HEK293T (cell line): Measurements from ENCODE around the gene PROM2.

Source experiments
- ARNT ChIP-seq: fragments of 450-650 bp; IDR thresholded peaks from 2 replicates; pipeline ENCODE4 v1.6.1; 2017; ENCODE audit warnings: mild to moderate bottlenecking
- BHLHE40 ChIP-seq: fragments of 450-650 bp; IDR thresholded peaks from 2 replicates; pipeline ENCODE4 v1.6.1; 2016; ENCODE audit warnings: mild to moderate bottlenecking, moderate library complexity, borderline replicate concordance
- CTBP1 ChIP-seq: fragments of 450-650 bp; IDR thresholded peaks from 2 replicates; pipeline ENCODE4 v1.6.1; 2016; ENCODE audit warnings: borderline replicate concordance
- FOXA1 ChIP-seq: fragments of 450-650 bp; IDR thresholded peaks from 2 replicates; pipeline ENCODE4 v1.6.1; 2016; ENCODE audit warnings: mild to moderate bottlenecking
- FOXM1 ChIP-seq: fragments of 450-650 bp; IDR thresholded peaks from 2 replicates; pipeline ENCODE4 v1.6.1; 2017; ENCODE audit warnings: mild to moderate bottlenecking, borderline replicate concordance
- HDGF ChIP-seq: fragments of 450-650 bp; IDR thresholded peaks from 2 replicates; pipeline ENCODE4 v1.6.1; 2017; ENCODE audit warnings: antibody characterized with exemption, borderline replicate concordance
- L3MBTL2 ChIP-seq: fragments of 450-650 bp; conservative IDR thresholded peaks from 2 replicates; pipeline ENCODE4 v1.6.1; 2016; ENCODE audit warnings: mild to moderate bottlenecking
- NFRKB ChIP-seq: fragments of 450-650 bp; IDR thresholded peaks from 2 replicates; pipeline ENCODE4 v1.6.1; 2016; ENCODE audit warnings: mild to moderate bottlenecking, moderate library complexity
- PKNOX1 ChIP-seq: fragments of 450-650 bp; IDR thresholded peaks from 2 replicates; pipeline ENCODE4 v1.6.1; 2016
- SP1 ChIP-seq: fragments of 450-650 bp; IDR thresholded peaks from 2 replicates; pipeline ENCODE4 v1.6.1; 2017
- SUZ12 ChIP-seq: fragments of 450-650 bp; IDR thresholded peaks from 2 replicates; pipeline ENCODE4 v1.6.1; 2016; ENCODE audit warnings: mild to moderate bottlenecking
- TARDBP ChIP-seq: fragments of 450-650 bp; IDR thresholded peaks from 2 replicates; pipeline ENCODE4 v1.6.1; 2016

GRCh38 chr2:95270541-95271081, 3.6 kb upstream of the PROM2 start:
- TF ChIP-seq ARNT (no peak), FOXM1 (no peak), L3MBTL2 (no peak), SUZ12 (no peak), TARDBP (no peak), CTBP1 (no peak), FOXA1 (no peak), PKNOX1 (no peak), BHLHE40 (no peak), NFRKB (no peak), SP1 (no peak), HDGF (no peak)
